ENCODE data around the gene ARFGAP1.
"Not testable (repeated sequence)": the region's sequence is repeated elsewhere in the genome, so short reads cannot be mapped to it uniquely, and the experiment has no call there.

Gene ARFGAP1

DNA sequence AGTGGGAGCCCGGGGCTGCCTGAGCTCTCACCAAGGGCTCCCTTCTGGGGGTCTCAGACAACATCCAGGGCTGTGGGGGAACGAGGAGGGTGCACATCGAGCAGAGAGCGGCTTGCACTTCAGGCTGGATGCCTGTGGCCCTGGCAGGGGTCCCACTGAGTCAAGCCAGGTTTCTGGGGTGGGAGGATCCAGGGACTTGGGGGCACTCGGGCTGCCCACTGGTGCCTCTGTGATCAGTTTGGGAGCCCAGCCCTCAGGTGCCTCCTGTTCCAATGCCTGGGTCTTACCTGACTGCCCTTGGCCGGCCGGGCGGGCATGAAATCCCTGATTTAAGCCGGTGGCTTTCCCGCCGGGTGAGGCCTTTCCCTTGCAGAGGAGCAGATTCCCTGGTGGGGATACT, 20.8 kb downstream of the ARFGAP1 start:
- DNase-seq: no peak

DNA sequence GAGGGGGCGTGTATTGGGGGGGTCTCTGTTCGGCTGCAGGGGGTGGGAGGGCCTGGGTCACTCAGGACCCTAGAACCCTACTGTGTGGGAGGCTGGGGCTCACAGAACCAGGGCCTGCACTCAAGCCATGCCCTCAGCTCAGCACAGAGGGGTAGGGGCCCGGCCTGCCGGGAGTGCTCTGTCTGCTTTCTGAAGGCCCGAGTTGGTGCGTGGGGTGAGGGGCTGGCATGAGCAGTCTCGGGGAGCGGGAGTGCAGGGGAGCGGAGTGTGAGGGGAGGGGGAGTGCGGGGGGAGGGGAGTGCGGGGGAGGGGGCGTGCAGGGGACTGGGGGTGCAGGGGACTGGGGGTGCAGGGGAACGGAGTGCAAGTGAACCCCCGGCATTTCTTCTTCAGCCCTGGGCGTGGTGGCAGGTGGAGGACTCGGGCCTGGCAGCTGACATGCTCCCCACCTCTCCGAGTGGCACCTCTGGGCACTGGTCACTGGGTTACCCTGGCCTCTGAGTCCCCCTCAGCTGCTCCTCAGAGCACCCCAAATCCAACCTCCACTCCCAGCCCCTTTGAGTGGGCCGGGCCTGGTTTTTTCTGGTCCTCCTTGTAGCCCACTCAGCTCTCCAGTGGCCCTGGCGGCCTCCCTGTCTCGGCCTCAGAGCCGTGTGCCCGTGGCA, 21.4 kb downstream of the ARFGAP1 start:
- DNase-seq: no peak

DNA sequence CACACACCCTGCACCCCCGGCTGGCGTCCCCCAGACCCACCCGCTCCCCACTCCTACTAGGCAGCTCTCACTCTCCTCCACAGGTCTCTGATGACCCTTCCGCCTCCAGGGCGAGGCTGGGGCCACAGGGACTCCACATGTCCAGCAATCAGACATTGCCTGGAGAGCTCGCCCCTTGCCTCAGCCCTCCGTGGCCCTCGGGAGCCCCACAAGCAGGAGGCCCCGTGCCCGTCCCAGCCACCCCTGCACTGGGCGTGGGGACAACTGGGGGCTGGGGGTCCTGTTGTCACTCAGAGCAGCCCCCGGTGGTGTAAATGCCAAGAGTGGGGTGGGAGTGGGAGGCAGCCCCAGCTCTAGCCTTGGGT, 21.9 kb downstream of the ARFGAP1 start:
- no peak for DNase-seq

DNA sequence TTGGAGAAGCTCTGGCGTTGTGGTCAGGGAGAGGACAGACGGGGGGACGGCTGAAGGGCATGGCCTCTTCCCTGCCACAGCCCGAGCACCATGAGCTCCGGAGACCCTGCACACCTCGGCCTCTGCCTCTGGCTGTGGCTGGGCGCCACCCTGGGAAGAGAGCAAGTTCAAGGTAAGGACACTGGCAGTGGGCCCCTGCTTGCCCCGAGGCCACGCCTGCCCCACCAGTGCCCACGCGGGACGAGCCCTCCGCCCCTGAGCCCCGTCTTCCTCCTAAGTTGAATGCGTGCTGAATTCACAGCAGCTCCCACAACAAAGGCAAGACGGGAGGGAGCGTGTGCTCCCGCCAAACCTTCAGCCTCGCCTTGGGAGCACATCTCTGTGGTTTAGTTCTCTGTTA, 22.4 kb downstream of the ARFGAP1 start:
- no peak for DNase-seq

DNA sequence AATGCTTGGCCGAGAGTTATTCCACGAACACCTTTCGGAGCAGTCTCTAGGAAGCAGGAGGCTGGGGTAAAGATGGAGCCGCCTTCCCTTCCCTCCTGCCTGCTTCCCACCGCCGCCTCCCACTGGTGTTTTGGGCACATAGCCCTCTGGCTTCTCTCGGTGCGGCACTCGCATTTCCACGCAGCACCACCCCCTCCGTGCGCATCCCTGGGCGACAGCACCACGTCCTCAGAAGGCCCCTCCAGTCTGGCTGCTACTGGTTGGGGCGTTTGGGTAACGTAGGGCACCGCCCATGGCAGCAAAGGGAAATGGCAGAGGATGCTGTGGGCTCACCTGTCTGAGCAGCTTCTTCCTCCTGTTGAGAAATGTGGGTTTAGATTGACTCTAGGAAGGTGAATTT, 22.8 kb downstream of the ARFGAP1 start:
- DNase-seq: no peak

DNA sequence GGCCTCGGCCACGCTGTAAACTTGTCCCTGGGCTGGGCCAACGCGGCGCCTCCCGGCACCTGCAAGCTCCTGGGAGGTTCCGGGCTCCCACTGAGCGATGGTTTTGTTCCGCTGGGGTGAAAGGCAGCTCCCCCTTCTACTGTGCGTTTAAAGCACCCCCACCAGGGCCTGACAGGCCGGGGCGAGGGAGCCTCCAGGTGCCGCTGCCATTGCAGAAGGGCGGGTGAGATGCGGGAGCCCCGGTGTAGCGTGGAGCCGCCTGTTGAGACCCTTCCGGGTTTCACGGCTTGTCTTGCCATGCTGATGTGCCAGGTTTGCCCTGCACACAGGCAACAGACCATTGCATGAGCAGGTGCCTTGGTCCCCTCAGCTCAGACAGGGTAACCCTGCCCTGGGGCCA, 23.2 kb downstream of the ARFGAP1 start:
- no peak for DNase-seq

DNA sequence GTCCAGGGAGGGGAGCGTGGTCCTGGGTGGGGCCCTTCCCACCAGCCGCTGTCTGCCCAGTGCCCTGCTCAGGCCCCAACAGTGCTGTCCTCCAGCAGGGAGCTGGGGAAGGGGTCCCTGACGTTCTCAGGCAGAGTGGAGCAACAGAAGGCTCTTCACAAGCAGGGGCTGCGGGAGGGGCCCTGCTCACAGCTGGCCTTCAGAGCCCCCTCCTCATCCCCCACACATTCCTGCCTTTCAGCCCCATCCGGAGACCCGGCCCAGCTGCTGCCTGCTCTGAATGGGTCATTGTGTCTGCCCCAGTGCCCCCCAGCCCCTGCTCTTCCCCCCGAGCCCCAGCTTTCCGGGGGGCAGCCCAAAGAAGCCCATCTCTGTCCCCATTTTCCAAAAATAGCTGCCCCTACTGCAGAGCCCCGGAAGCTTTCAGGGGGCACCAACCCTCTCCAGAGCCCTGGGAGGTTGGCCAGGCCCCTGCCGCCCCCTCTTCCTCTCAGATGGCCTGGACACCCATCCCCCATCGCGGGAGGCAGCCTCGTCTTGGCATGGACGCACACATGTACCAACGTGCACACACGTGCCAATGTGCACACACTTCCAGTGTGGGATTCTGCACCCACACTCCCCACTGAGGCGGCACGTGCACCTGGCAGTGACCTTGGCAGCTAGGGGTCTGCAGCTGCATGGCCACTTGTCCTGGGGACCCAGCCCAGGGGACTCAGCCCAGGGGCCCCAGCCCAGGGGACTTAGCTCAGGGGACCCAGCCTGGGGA, 24.1 kb downstream of the ARFGAP1 start:
- no peak for DNase-seq

DNA sequence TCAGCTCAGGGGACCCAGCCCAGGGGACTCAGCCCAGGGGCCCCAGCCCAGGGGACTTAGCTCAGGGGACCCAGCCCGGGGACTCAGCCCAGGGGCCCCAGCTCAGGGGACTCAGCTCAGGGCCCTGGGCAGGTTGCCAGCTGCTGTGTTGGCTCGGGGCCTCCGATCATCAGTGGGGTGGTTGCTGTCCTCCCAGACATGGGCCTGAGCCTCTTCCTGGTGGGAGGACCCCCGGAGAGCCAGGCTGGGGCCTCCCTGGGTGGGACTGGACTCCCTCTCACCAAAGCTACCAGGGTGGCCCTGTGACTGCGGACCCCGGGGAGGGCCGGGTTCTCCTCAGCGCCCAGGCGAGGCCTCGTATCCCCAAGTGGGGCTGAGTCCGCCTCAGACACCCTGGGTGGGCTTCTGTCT, 24.8 kb downstream of the ARFGAP1 start:
- no peak for DNase-seq

DNA sequence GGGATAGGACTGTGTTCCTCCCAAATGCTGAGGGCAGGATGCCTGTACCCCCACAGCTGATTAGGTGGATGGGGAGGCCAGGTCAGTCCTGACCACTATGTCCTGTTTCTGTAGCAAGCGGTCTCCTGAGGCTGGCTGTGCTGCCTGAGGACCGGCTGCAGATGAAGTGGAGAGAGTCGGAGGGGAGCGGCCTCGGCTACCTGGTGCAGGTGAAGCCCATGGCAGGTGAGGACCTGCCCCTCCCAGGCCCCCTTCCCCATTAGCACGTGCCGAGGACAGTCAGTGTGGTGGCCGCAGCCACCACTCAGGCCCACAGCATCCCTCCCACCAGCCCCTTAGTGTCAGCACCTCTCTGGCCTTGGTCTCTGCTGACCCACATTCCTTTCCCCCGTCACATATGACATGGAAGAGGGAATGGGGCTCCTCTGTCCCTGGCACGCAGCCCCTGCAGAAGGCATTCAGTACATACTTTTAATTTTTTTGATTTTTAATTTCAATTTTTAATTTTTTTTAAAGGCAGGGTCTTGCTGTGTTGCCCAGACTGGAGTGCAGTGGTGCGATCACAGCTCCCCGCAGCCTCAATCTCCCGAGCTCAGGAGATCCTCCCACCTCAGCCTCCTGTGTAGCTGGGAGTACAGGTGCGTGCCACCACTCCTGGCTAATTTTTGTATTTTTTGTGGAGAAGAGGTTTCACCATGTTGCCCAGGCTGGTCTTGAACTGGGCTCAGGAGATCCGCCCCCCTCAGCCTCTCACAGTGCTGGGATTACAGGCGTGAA, 25.4 kb downstream of the ARFGAP1 start:
- DNase-seq: no peak

DNA sequence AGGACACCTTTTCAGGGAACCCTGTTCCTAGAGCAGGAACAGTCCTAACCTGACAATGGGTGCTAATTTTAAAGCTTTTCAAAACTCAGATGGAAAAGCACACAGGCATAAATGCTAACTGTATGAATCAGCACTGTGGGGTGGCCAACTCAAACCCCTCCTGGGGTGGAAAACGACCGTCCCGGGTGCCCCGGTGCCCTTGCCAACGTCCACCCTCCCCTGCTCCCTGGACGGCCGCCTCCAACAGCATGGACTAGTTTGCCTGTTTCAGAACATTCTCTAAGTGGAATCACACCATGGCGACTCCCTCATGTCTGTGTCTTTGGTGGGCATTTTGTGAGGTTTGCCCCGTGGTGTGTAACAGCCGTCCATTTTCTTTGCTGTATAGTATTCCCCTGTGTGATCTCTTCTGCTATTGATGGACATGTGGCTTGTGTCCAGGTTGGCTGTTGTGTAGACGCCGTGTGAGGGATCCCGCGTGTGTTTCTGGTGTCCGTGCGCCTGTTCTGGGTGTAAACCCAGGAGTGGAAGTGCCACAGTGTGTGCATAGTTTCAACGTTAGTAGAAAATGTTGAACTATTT, 26.2 kb downstream of the ARFGAP1 start:
- DNase-seq: no peak

DNA sequence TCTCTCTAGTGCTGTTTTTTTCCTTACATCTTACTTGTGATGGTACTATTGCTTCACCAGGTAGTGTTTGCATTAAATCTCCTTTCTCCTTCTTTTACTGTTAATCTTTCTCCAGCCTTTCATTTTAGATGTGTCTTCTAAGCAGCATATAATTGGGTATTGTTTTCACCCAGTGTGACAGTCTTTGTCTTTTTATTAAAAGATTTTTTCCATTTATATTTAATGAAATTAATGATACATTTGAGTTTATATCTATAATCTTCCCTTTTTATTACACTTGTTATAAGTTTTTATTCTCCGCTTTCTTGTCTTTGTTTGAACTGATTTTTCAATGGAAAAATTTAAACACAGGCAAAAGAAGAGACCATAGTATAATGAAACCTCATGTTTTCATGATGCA, 29.1 kb downstream of the ARFGAP1 start:
- no peak for DNase-seq

DNA sequence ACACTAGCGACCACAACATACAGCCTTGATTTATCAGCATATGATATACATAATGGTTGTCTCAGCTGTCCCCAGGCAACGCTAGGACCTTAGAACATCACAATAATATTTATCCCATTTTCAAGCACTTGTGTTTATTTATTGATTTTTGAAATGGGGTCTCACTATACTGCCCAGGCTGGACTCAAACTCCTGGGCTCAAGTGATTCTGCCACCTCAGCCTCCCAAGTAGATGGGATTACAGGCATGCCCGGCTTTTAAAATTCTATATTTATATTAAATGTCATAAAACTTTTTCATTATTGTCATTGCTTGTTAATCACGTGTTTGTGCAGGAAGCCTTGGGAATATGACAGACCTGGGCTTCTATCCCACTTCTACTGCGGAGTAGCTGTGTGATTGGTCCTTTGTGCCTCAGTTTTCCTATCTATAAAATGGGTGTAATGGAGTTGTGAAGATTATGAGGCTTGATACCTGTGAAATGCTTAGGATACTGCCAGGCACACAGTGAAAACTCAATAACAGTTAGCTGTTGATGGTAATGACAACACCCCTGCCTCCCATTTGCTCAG, 30.6 kb downstream of the ARFGAP1 start:
- no peak for DNase-seq

DNA sequence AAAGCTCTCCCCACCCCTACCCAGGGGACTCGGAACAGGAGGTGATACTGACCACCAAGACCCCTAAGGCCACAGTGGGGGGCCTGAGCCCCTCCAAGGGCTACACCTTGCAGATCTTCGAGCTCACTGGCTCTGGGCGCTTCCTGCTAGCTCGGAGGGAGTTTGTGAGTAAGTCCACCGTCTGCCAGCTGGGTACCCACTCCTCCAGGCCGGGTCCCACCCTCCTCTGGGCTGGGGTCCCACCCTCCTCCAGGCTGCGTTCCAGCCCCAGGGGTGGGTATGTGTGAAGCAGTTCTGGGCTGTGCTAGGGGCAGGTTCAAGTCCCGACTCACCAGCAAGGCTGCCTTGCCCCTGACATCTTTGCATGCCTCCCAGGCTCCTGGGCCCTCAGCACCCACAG, 32.8 kb downstream of the ARFGAP1 start:
- no peak for DNase-seq

DNA sequence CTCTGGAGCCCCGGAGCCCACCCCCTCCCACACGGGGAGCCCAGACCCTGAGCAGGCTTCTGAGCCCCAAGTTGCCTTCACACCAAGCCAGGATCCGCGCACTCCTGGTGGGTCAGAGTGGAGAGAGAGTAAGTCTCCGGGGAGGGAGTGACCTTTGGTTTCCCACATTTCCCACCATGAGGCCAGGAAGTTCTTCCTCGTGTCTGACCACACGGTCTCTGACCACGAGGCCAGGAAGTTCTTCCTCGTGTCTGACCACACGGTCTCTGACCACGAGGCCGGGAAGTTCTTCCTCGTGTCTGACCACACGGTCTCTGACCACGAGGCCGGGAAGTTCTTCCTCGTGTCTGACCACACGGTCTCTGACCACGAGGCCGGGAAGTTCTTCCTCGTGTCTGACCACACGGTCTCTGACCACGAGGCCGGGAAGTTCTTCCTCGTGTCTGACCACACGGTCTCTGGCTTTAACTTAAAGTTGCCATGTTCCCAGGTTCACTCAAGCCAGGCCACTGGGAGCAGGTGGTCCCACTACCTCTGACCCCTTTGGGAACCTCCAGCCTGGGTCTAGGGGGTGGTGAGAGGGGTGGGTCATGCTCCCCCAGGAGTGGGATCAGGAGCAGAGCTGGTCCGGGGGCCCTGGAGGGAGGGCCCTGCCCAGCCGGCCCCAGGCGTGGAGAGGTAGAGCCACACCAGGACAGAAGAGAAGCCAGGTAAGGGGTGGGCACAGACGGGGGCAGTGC, 33.5 kb downstream of the ARFGAP1 start:
- not testable (repeated sequence) for DNase-seq

DNA sequence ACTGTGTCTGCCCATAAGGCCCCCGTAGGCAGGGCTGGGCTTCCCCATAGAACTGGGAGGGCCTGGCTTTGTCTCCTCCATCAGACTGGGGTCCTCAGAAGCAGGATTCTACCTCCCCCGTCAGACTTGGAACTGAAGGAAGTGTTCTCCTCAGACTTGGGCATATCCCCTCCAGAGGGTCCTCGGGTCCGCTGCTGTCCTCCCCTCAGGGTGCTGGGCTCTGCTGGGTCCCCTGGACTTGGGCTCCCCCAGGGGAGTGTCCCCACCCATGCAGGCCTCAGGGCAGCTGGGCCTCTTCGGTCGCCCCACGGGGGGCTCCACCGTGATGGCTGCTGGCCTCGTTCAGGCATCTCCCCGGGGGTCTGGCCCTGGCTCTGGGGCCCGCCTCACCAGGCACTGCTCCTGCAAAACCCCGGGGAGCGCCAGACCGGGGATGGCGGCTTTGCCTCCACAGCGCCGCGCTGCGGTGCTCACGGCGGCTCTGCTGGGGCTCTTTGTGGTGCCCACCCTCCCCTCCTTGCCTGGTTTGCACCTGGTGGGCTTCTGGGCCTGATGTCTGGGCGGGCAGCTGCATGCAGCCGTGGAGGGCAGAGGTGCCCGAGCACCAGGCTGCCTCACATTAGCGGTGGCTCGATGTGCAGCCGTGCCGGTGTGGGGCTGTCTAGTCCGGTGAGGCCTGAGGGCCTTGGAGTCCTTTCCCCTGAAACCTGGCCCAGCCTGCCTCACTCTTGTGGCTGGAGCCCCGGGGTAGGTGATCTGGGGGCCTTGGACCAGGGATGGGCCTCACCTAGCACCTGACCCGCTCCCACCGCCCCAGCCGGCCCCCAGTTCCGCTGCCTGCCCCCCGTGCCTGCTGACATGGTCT, 34.3 kb downstream of the ARFGAP1 start:
- DNase-seq: no peak

DNA sequence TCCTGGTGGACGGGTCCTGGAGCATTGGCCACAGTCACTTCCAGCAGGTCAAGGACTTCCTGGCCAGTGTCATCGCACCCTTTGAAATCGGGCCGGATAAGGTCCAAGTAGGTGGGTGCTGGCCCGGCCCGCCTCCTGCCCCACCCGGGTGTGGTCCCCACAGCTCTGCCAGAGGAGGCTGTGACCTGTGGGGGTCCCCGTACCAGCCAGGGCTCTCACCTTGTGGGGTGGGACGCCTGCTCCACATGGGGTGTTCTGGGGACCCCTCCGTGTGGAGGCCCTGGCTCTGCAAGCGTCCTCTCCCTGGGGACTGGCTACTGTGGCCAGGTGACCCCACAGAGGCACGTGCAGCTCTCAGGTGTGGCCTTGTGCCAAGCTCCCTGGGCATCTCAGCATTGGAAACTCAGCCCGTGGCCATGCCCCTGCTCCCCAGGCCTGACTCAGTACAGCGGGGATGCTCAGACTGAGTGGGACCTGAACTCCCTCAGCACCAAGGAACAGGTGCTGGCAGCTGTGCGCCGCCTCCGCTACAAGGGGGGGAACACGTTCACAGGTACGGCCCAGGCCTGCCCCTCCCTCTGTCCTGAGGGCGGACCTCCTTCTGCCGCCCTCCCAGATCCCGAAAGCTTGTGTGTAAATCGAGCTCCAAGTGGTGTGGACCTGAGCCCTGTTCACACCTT, 35.1 kb downstream of the ARFGAP1 start:
- DNase-seq: no peak

DNA sequence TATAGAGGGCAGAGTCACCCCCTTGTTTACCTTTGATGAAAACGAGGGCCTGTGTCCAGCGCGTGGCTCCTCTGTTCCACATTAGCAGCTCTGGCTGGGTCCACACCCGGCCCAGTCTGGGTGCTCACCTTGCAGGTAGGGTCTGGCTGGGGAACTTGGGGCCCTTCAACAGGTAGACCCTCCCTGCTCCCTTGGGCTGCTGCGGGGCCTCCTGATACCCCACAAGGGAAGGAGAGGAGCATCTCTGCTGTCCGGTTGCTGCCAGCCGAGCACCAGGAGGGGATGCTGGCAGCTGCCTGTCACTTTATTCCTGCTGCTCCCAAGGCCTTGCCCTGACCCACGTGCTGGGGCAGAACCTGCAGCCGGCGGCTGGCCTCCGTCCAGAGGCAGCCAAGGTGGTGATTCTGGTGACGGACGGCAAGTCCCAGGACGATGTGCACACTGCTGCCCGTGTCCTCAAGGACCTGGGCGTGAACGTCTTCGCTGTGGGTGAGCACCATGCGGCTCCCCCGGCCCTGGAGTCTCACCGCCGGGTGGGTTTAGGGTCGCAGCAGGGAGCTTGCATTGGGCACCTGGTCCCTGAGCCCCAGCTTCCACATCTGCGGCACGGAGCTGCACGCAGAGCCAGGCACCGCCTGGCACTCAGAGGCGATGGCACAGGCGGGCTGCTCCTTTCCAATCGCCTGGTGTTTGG, 35.8 kb downstream of the ARFGAP1 start:
- DNase-seq: no peak

DNA sequence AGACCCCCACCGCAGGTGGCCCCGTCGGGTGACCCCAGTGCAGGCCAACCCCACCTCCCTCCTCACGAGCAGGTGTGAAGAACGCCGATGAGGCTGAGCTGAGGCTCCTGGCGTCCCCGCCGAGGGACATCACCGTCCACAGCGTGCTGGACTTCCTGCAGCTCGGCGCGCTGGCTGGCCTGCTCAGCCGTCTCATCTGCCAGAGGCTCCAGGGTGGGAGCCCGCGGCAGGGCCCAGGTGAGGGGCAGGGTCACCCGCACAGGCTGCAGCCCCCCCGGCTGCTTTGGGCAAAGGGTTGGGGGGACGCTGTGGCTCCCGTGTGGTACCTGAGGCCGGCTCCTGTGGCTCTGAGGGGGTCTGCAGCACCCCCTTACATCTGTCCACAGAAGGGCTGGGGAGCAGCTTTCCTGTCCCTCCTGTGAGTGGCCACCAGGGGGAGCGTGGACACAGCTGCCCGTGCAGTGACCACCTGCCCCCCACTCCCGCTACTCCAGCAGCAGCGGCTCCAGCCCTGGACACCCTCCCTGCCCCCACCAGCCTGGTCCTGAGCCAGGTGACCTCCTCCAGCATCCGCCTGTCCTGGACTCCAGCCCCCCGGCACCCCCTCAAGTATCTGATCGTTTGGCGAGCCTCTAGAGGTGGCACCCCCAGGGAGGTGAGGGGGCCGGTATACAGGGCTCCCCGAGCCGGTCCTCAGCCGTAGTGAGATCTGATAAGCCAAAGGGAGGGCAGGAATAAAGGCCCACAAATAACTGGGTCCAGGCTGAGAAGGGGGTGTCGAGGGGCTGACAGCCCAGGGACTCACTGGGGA, 36.9 kb downstream of the ARFGAP1 start:
- DNase-seq: peak; percentile 54

DNA sequence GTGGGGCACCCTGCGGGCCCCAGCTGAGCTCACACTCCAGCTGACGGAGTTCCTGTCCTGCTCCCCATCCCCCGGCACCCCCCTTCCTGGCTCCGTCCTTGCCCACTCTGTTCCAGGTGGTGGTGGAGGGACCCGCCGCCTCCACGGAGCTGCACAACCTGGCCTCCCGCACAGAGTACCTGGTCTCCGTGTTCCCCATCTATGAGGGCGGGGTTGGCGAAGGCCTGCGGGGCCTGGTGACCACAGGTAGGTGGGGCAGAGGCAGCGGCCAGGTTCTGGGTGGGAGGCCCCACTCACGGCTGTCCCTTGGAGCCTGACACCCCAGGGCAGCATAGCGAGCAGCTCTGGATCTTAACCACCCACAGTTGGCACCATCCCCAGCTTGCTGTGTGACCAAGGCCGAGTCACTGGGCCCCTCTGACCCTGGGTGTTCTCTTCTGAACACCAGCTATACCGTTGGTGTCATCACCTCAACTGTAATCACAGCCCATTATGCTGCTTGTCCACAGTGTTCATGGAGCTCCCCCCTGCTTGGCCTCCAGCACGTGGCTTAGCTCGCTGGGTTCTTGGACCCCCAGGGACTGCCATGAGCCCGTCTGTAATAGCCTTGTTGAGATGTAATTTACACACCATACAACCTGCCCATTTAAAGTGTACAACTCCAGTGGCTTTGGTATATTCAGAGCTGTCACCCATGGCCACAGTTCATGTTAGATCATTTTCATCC, 37.8 kb downstream of the ARFGAP1 start:
- DNase-seq: no peak

Data from hematopoietic multipotent progenitor cell treated with erythropoietin and hydrocortisone succinate and interleukin-3 and kit ligand, for 6 days (in vitro differentiated cells).